ENCODE measurements around the gene BAHCC1. TPM values are rescaled to one million over a fixed set of nuclear protein-coding genes. Genes with fewer than 3 reads are reported as not detected.

BAHCC1 gene
- total and polyA plus RNA-seq, 2 of the 8 experiments (the other 6 are each of a cell fraction or from before 2014, with no cell fraction given), result 0.26 to 0.58 TPM

DNA sequence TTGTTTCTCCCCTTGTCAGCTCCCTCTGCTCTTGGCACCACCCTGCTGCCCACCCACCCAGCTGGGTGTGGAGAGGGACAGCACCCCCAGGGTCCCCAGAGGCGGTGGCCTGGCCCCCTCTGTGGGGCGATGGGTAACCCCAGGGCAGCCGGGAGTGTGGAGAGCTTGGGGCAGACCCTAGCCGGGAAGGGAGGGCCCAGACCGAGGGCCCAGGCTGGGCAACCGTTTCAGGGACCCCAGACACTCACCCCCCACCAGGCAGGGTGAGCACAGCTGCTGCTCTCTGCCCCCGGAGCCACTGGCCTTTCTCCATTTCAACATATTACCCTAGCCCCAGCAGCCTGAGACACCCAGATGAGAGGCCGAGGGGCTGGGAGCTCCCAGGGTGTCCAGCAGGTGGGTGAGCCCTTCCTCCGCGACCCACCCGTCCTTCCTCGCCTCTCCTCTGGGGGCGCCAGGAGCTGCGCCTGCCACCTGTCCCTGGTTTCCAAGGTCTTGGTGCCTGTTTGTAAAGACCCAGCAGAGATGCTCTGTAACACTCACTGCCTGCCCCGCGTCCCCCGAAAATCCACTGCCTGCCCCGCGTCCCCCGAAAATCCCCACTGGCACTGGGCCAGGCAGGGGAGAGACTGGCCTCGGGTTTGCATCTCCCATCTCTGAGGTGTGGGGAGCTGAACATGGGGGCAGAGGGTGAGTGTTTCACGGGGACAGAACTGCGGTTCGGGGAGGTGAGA, 45.4 kb downstream of the BAHCC1 start (continued):
- TF ChIP-seq GABPA (IDR thresholded peaks at IDR 0.05; ENCODE audit: borderline replicate concordance, insufficient read depth, low read length) (peak; percentile 82; the same call in 1 of the 2 replicates), SUZ12 (IDR thresholded peaks at IDR 0.05; ENCODE audit: low read length) (no peak), SP1 (IDR thresholded peaks at IDR 0.05; ENCODE audit: low read depth, low read length) (no peak), YY1 (IDR thresholded peaks at IDR 0.05; ENCODE audit: low read depth, low read length) (0 out of 2 replicates have a peak, but pooled peaks have one; percentile 24)
- TF ChIP-seq, protein P1, sequence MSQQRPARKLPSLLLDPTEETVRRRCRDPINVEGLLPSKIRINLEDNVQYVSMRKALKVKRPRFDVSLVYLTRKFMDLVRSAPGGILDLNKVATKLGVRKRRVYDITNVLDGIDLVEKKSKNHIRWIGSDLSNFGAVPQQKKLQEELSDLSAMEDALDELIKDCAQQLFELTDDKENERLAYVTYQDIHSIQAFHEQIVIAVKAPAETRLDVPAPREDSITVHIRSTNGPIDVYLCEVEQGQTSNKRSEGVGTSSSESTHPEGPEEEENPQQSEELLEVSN (IDR thresholded peaks at IDR 0.05), result 0 out of 2 replicates have a peak, but pooled peaks have one; percentile 18

All from H1 (cell line).